Activated CD8-positive, alpha-beta T cell treated with anti-CD3 and anti-CD28 coated beads, Interleukin-2, amount 10 ng/mL, durations not matched to agents 7 days and 5 days (primary cell): ENCODE data around the gene FAM120C. TPM values are rescaled to one million over a fixed set of nuclear protein-coding genes. Genes with fewer than 3 reads are reported as not detected.

Source experiments
- ATAC-seq: fragments of 150-1000 bp; cut with Tn5 transposase; one replicate; pipeline ENCODE4 v1.10.0; 2021; ENCODE audit warnings: moderate library complexity
- CTCF ChIA-PET: fragments of 350-600 bp; sonication (Branson Sonifier 250); formaldehyde crosslinking; loops from one replicate; lab custom pipeline; 2021; ENCODE audit warnings: antibody characterized with exemption; lab: Charles Lee
- POLR2A ChIA-PET: fragments of 350-600 bp; sonication (Branson Sonifier 250); formaldehyde crosslinking; loops from one replicate; lab custom pipeline; 2021; ENCODE audit warnings: antibody characterized with exemption; lab: Charles Lee
- DNase-seq: peaks from one replicate; pipeline ENCODE4 v3.0.0-alpha.2; 2020
- H3K27ac Mint-ChIP-seq: one replicate; pipeline ENCODE4 v1.8.0; 2021; ENCODE audit warnings: mild to moderate bottlenecking, mixed read lengths
- H3K27me3 Mint-ChIP-seq: one replicate; pipeline ENCODE4 v1.8.0; 2021; ENCODE audit warnings: low read depth, mixed read lengths
- H3K36me3 Mint-ChIP-seq: one replicate; pipeline ENCODE4 v1.8.0; 2021; ENCODE audit warnings: low read depth, mixed read lengths
- H3K4me1 Mint-ChIP-seq: one replicate; pipeline ENCODE4 v1.8.0; 2021; ENCODE audit warnings: low read depth, mixed read lengths
- H3K4me3 Mint-ChIP-seq: one replicate; pipeline ENCODE4 v1.8.0; 2021; ENCODE audit warnings: mild to moderate bottlenecking, mixed read lengths
- H3K9me3 Mint-ChIP-seq: one replicate; pipeline ENCODE4 v1.8.0; 2022; ENCODE audit warnings: mixed read lengths; ENCODE audit not compliant: insufficient read depth
- total RNA-seq, 2 experiments: library from RNA; stranded (reverse); gene quantifications; one replicate each; pipeline ENCODE4 v1.2.3, GENCODE V29; 2021

FAM120C gene
- total RNA-seq, 2 experiments from 2014 or later, result 10.1 to 10.3 TPM

DNA sequence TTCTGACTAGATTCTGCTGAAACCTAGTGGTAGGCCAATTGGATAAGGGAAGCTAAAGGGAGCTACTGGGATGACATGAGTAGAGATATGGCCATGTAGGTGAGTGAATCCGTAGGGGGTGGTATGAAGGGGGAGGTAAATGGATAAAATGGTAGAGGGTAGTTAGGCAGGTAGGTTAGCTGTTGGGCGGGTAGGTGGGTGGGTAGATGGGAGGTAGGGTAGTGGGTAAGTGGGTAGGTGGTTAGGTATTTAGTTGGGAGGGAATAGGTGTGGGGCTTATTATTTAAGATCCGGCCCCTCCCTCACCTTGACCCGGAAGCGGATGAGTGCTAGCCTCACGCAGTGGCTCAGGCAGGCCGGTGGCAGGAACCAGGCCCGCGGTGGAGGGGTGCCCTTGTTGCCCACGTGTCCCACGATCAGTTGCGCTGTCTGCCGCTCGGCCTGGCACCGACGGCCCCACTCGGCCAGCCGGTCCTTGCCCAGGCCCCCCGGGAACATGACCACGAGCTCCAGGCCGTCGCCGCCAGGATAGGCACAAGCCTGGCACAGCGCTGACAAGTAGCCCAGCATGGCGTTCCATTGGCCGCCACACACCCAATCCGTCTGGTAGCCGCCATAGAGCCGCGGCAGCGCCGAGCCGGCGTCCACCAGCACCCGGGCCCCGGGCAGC, 725 bp downstream of the FAM120C start:
- ATAC-seq (peak; percentile 78), DNase-seq (peak; percentile 78)
- Mint-ChIP-seq H3K4me1 (peaks cover 47% of the 10 kb centered on the region), H3K9me3 (no peaks in the 10 kb centered on the region), H3K27ac (peak overlapping the region; percentile 80), H3K36me3 (peaks cover 30% of the 10 kb centered on the region), H3K4me3 (peak overlapping the region; percentile 71), H3K27me3 (no peaks in the 10 kb centered on the region)
- ChIA-PET POLR2A (interaction anchor here (0.8 to 4.1 kb wide), 2 partner anchors 139 to 595 kb away, joined by 3 to 27 read pairs; partner anchors contain the start of gene PHF8), CTCF (no interaction called here)

DNA sequence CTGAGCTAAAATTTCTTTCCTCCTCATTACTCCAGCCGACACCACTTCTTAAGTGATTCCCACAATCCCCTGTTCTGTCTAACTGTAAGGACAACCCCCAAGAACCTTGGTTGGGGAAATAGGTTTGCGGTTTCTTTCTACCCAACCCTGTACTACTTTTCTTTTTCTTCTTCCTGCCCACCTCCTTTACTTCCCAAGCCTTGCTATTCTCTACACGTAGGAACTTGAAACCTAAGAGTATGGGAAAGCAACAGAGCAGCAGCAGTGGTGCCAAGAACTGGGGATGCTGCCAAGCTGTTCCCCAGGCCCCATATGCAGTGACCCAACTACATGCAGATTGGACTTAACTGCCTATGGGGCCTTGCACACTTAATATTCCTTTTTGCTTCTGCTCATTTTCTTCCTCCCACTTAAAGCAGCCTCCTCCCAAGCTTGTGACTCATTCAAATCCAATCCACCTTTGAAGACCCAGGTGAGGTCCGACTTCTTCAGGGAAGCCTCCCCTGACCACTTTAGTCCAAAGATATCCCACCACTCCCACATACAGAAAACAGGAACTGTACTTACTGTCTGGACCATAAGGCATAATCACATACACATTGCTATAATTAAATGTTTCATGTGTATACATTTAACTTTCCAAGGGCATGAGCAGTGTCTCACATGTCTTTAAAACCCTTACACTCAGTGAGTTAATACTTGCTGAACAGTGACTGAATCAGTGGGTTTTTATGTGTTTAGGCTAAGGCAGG, 1.7 kb downstream of the FAM120C start:
- Mint-ChIP-seq H3K27me3 (no peaks in the 10 kb centered on the region), H3K9me3 (no peaks in the 10 kb centered on the region), H3K4me1 (peaks cover 52% of the 10 kb centered on the region), H3K4me3 (peak overlapping the region; percentile 71), H3K27ac (peak overlapping the region; percentile 80), H3K36me3 (peaks cover 39% of the 10 kb centered on the region)
- ChIA-PET POLR2A (interaction anchor here (0.7 to 4.1 kb wide), 3 partner anchors 138 to 497 kb away, joined by 3 to 27 read pairs (median 3); partner anchors contain the start of gene PHF8), CTCF (interaction anchor here (1.1 kb wide), 1 partner anchor 819 kb away, joined by 3 read pairs; the partner anchor contains the start of gene APEX2)
- DNase-seq (no peak), ATAC-seq (no peak)

DNA sequence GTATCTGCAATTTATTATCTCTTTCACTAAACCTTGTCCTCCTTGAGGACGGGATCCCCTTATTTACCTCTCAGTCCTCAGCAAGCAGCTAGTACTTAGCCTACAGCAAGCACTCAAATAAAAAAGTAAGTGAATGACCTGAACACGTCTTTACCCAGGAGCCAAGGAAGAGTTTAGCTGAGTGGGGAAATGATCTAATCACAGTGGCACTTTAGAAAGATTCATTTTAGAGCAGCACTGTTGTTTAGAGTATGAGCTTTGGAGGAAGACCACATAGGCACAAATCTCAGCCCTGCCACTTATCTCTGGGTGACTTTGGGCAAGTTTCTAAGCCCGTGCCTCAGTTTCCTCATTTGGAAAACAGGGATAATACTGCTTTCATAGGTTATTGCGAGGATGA, 2.7 kb downstream of the FAM120C start:
- ATAC-seq, result no peak
- DNase-seq, result no peak
- no peaks in the 10 kb centered on the region for H3K27me3 Mint-ChIP-seq
- CTCF ChIA-PET, result interaction anchor here (1.1 kb wide), 1 partner anchor 820 kb away, joined by 3 read pairs; the partner anchor contains the start of gene APEX2
- H3K36me3 Mint-ChIP-seq, result peaks cover 39% of the 10 kb centered on the region
- H3K4me1 Mint-ChIP-seq, result peaks cover 52% of the 10 kb centered on the region
- peak overlapping the region; percentile 80 for H3K27ac Mint-ChIP-seq
- H3K9me3 Mint-ChIP-seq, result no peaks in the 10 kb centered on the region
- peak overlapping the region; percentile 71 for H3K4me3 Mint-ChIP-seq
- POLR2A ChIA-PET, result interaction anchor here (0.7 to 4.1 kb wide), 3 partner anchors 137 to 496 kb away, joined by 3 to 27 read pairs (median 3); partner anchors contain the start of gene PHF8

DNA sequence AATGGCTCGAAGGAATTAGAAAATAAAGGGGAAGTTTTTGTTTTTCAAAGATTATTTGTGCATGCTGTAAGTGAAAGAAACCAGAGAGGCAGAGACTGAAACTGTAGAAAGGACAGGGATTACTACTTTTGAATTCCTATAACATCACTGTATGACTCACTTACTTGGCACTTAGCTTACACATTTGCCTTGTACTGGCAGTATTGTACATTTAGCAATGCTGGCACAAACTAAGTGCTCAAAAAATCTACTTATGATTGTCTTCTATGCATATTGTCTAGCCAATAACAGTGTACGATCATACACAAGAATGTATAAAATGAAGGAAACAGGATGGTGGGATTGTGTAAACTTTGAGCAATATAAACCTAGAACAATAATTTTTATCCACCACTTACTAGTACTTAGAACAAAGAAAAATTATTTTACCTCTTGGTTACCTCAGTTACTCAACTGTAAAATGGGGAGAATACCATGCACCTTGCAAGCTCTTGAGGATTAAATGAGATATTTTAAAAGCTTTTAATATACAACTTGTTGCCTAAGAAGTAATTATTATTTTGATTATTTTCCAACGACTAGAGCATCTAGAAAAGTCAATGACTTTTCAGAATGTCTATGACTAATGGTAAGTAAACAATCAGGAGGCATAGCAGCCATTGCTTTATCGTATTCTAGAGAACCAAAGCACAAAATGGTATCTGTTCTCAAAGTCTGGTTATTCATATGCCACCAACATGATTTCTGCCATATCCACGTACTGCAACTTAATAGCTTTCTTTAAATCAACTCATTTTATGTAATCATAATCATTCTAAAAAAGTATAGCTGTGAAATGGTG, 4.7 kb downstream of the FAM120C start:
- Mint-ChIP-seq H3K36me3 (peaks cover 48% of the 10 kb centered on the region), H3K4me3 (no peak overlapping the region), H3K27ac (no peak overlapping the region), H3K4me1 (peaks cover 49% of the 10 kb centered on the region), H3K9me3 (no peaks in the 10 kb centered on the region), H3K27me3 (no peaks in the 10 kb centered on the region)
- POLR2A ChIA-PET, result no interaction called here
- CTCF ChIA-PET, result no interaction called here
- no peak for DNase-seq
- ATAC-seq, result no peak

- ChIA-PET POLR2A (no interaction called here), CTCF (interaction anchor here (1.1 kb wide), 1 partner anchor 609 kb away, joined by 3 read pairs; no protein-coding TSS in a partner anchor)
- no peaks in the 10 kb centered on the region for H3K9me3 Mint-ChIP-seq
- no peak overlapping the region for H3K27ac Mint-ChIP-seq
- ATAC-seq (no peak), DNase-seq (no peak)
- no peaks in the 10 kb centered on the region for H3K27me3 Mint-ChIP-seq
- peaks cover 48% of the 10 kb centered on the region for H3K36me3 Mint-ChIP-seq
- no peak overlapping the region for H3K4me3 Mint-ChIP-seq
- H3K4me1 Mint-ChIP-seq, result peaks cover 49% of the 10 kb centered on the region
These were observed 5.7 kb downstream of the FAM120C start for GRCh38 chrX:54177306-54177705.

DNA sequence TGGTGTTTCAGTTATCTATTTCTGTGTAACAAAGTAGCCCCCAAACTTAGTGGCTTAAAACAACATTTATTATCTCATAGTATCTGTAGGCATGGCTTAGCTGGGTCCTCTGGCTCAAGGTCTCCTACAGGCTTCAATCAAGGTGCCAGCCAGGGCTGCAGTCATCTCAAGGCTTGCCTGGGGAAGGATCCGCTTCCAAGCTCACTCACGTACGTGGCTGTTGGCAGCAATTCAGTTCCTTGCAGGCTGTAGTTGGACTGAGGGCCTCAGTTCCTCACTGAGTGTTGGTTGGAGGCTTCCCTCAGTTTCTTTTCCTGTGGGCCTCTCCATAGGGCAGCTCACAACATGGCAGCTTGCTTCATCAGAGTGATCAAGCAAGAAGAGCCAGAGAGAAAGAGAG, 9.3 kb downstream of the FAM120C start:
- no peak for ATAC-seq
- peaks cover 17% of the 10 kb centered on the region for H3K4me1 Mint-ChIP-seq
- no peak for DNase-seq
- H3K27me3 Mint-ChIP-seq, result no peaks in the 10 kb centered on the region
- ChIA-PET CTCF (no interaction called here), POLR2A (no interaction called here)
- no peak overlapping the region for H3K27ac Mint-ChIP-seq
- H3K4me3 Mint-ChIP-seq, result no peak overlapping the region
- no peaks in the 10 kb centered on the region for H3K9me3 Mint-ChIP-seq
- H3K36me3 Mint-ChIP-seq, result peaks cover 34% of the 10 kb centered on the region

GRCh38 chrX:54172455-54172854, 10.6 kb downstream of the FAM120C start:
- H3K9me3 Mint-ChIP-seq, result no peaks in the 10 kb centered on the region
- H3K4me1 Mint-ChIP-seq, result peaks cover 6% of the 10 kb centered on the region
- no peak overlapping the region for H3K4me3 Mint-ChIP-seq
- CTCF ChIA-PET, result no interaction called here
- DNase-seq (no peak), ATAC-seq (no peak)
- POLR2A ChIA-PET, result no interaction called here
- H3K36me3 Mint-ChIP-seq, result peaks cover 28% of the 10 kb centered on the region
- H3K27me3 Mint-ChIP-seq, result no peaks in the 10 kb centered on the region
- H3K27ac Mint-ChIP-seq, result no peak overlapping the region

GRCh38 chrX:54171527-54172250, 11.4 kb downstream of the FAM120C start:
- CTCF ChIA-PET, result no interaction called here
- Mint-ChIP-seq H3K36me3 (peaks cover 20% of the 10 kb centered on the region), H3K4me1 (no peaks in the 10 kb centered on the region), H3K27me3 (no peaks in the 10 kb centered on the region), H3K27ac (no peak overlapping the region), H3K4me3 (no peak overlapping the region), H3K9me3 (no peaks in the 10 kb centered on the region)
- no peak for DNase-seq
- no peak for ATAC-seq
- POLR2A ChIA-PET, result no interaction called here

- H3K27ac Mint-ChIP-seq, result no peak overlapping the region
- H3K36me3 Mint-ChIP-seq, result peaks cover 16% of the 10 kb centered on the region
- no peak for DNase-seq
- ChIA-PET POLR2A (no interaction called here), CTCF (no interaction called here)
- H3K4me1 Mint-ChIP-seq, result no peaks in the 10 kb centered on the region
- no peak for ATAC-seq
- no peak overlapping the region for H3K4me3 Mint-ChIP-seq
- no peaks in the 10 kb centered on the region for H3K9me3 Mint-ChIP-seq
- no peaks in the 10 kb centered on the region for H3K27me3 Mint-ChIP-seq
These were observed 12.0 kb downstream of the FAM120C start for GRCh38 chrX:54171091-54171490.

GRCh38 chrX:54166915-54167314, 16.1 kb downstream of the FAM120C start:
- no peaks in the 10 kb centered on the region for H3K9me3 Mint-ChIP-seq
- no peaks in the 10 kb centered on the region for H3K4me1 Mint-ChIP-seq
- POLR2A ChIA-PET, result no interaction called here
- no peak overlapping the region for H3K4me3 Mint-ChIP-seq
- peaks cover 3% of the 10 kb centered on the region for H3K36me3 Mint-ChIP-seq
- DNase-seq (no peak), ATAC-seq (no peak)
- no peaks in the 10 kb centered on the region for H3K27me3 Mint-ChIP-seq
- CTCF ChIA-PET, result no interaction called here
- no peak overlapping the region for H3K27ac Mint-ChIP-seq

- no peak for ATAC-seq
These were observed 25.5 kb downstream of the FAM120C start for GRCh38 chrX:54157561-54157960.

More at GRCh38 chrX:54157561-54157960, 25.5 kb downstream of the FAM120C start:
- H3K4me1 Mint-ChIP-seq, result peaks cover 2% of the 10 kb centered on the region
- H3K27me3 Mint-ChIP-seq, result no peaks in the 10 kb centered on the region
- CTCF ChIA-PET, result no interaction called here
- DNase-seq, result no peak
- H3K27ac Mint-ChIP-seq, result no peak overlapping the region
- POLR2A ChIA-PET, result no interaction called here
- H3K4me3 Mint-ChIP-seq, result no peak overlapping the region
- peaks cover 4% of the 10 kb centered on the region for H3K36me3 Mint-ChIP-seq
- H3K9me3 Mint-ChIP-seq, result no peaks in the 10 kb centered on the region
